Thoracic aorta (tissue), 2 donors: ENCODE results near the gene C9orf152. TPM values are rescaled to one million over a fixed set of nuclear protein-coding genes. Genes with fewer than 3 reads are reported as not detected.
"Not testable (repeated sequence)": the region's sequence is repeated elsewhere in the genome, so short reads cannot be mapped to it uniquely, and the experiment has no call there.

Source experiments
- ATAC-seq: fragments of 150-250 bp; one replicate; pipeline ENCODE4 v1.8.0; 2017; ENCODE audit warnings: low read depth; ENCODE audit not compliant: insufficient number of reproducible peaks, low FRiP score
- DNase-seq: peaks from one replicate; pipeline ENCODE4 v3.0.0-alpha.2; 2020; ENCODE audit warnings: low spot score
- H3K27ac ChIP-seq, 2 donors: fragments of 200-600 bp; sonication (generic); 1 replicate in 1 of 2; 2 replicates in 1 of 2; pipeline ENCODE4 v1.5.1; 2016; ENCODE audit warnings: mild to moderate bottlenecking in 2 of 2, moderate library complexity in 2 of 2
- H3K27me3 ChIP-seq: fragments of 200-600 bp; sonication (generic); replicated peaks from 2 replicates; pipeline ENCODE4 v1.6.0; 2016; ENCODE audit warnings: mild to moderate bottlenecking; ENCODE audit not compliant: insufficient read depth
- H3K36me3 ChIP-seq: fragments of 200-600 bp; sonication (generic); one replicate; pipeline ENCODE4 v1.5.1; 2016
- H3K4me1 ChIP-seq, 2 donors: fragments of 200-600 bp; sonication (generic); 1 replicate in 1 of 2; 2 replicates in 1 of 2; pipeline versions ENCODE4 v1.5.1 to v1.6.0; 2016; ENCODE audit warnings: low read depth in 2 of 2, mild to moderate bottlenecking in 1 of 2; ENCODE audit not compliant: control insufficient read depth in 1 of 2
- H3K4me3 ChIP-seq: fragments of 200-600 bp; sonication (generic); 2 replicates; pipeline ENCODE4 v1.5.1; 2016; ENCODE audit warnings: mild to moderate bottlenecking
- H3K9me3 ChIP-seq: fragments of 200-600 bp; sonication (generic); 2 replicates; pipeline ENCODE4 v1.5.1; 2016
- CTCF ChIP-seq: fragments of 200-600 bp; sonication (generic); IDR thresholded peaks from one replicate; pipeline ENCODE4 v1.5.1; 2019; ENCODE audit warnings: antibody characterized with exemption
- total RNA-seq, 2 donors: library from RNA; depleted of rRNA; stranded (reverse); fragments of >200 nt; gene quantifications; one replicate each; pipeline versions ENCODE4 v1.1.0 to v1.2.3, GENCODE V29; 2016

C9orf152 gene
- total RNA-seq, 2 donors from 2014 or later = 0.56 TPM; not detected in 1

DNA sequence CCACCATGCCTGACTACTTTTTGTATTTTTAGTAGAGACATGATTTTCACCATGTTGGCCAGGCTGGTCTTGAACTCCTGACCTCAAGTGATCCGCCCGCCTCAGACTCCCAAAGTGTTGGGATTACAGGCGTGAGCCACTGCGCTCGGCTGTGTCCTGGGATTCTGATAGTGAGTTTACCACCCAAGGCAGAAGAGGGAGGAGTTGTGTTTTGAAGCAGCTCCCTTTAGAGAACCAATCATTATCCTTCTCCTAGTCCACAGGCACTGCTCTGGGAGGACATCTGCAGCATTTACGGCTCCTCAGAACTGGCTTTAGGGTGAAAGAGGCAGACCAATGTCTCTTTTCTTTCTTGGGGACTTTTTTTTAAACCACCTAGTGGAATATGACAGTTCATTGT, 5.7 kb downstream of the C9orf152 start:
- no peak for DNase-seq
- ATAC-seq = no peak
- no peak for TF ChIP-seq CTCF
- Histone ChIP-seq H3K27me3 (no peaks in the 10 kb centered on the region), H3K4me3 (no peak overlapping the region), H3K9me3 (no peaks in the 10 kb centered on the region), H3K36me3 (no peaks in the 10 kb centered on the region), H3K4me1 (no peaks in the 10 kb centered on the region), H3K27ac (no peak overlapping the region)

GRCh38 chr9:110199643-110200042, 8.3 kb downstream of the C9orf152 start:
- Histone ChIP-seq H3K27ac (no peak overlapping the region), H3K9me3 (no peaks in the 10 kb centered on the region), H3K27me3 (no peaks in the 10 kb centered on the region), H3K4me3 (no peak overlapping the region), H3K4me1 (no peaks in the 10 kb centered on the region), H3K36me3 (no peaks in the 10 kb centered on the region)
- TF ChIP-seq CTCF = no peak
- no peak for DNase-seq
- ATAC-seq = no peak

DNA sequence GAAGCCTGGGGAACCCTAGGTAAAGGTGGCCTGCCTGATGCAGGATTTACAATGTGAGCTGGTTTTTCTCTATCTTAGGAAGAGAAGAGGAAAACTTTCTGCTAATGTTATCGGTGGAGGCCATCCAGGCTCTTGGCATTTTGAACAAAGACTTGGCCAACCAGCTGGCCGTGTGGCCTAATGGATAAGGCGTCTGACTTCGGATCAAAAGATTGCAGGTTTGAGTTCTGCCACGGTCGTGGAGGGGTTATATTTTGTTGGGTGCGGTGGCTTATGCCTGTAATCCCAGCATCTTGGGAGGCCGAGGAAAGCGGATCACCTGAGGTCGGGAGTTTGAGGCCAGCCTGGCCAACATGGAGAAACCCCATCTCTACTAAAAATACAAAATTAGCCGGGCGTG, 9.6 kb downstream of the C9orf152 start:
- Histone ChIP-seq H3K36me3 (no peaks in the 10 kb centered on the region), H3K4me3 (no peak overlapping the region), H3K27ac (no peak overlapping the region), H3K27me3 (no peaks in the 10 kb centered on the region), H3K9me3 (no peaks in the 10 kb centered on the region), H3K4me1 (peaks cover 0 to 4% of the 10 kb centered on the region in 2 donors)
- DNase-seq = no peak
- TF ChIP-seq CTCF = no peak
- ATAC-seq = no peak

DNA sequence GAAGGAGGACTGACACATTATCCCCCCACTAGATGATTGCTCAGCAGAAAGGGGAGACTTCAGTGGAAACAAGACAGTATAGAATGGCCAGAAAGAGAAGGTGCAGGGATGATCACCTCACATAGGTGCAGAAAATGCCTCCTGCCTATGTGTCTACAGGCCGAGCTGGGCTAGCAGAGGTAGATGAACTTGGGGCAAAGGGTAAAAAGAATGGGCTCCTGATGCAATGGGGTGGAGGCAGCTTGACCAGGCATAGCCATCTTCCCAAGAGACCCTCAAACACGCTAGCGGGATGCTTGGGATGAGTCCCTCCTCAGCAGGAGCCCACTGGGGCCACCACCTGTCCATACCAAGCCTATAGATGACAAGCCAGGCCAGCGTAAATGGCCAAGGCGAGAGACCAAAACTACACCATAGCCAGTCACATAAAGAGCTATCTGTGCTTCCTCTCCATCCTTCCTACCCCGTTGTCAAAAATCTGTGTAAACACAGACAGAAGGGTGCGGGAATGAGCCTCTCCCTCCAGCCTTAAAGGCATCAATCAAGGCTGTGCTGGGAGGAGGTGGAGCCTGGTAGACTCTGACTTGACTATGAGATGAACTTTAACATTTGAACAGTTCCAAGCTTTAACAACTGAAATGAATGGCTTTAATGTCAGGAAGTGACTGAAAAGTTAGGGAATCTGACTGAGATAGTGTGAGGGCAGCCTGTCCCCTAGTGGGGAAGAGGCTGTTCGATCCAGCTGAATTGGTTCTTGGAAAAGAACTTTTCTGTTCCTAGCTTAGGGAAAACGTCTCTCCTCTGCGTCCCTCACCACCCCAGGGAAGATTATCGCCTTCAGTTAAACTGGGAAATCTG, 10.4 kb downstream of the C9orf152 start:
- H3K9me3 ChIP-seq = no peaks in the 10 kb centered on the region
- no peaks in the 10 kb centered on the region for H3K27me3 ChIP-seq
- H3K4me1 ChIP-seq = peaks cover 0 to 12% of the 10 kb centered on the region in 2 donors
- H3K36me3 ChIP-seq = no peaks in the 10 kb centered on the region
- H3K4me3 ChIP-seq = no peak overlapping the region
- no peak overlapping the region for H3K27ac ChIP-seq
- no peak for DNase-seq
- no peak for ATAC-seq
- no peak for TF ChIP-seq CTCF

- not testable (repeated sequence) for DNase-seq, H3K36me3 ChIP-seq, H3K4me3 ChIP-seq, H3K9me3 ChIP-seq, H3K27me3 ChIP-seq, H3K27ac ChIP-seq, ATAC-seq
- peaks cover 3 to 16% of the 10 kb centered on the region in 2 donors for H3K4me1 ChIP-seq
Measured at GRCh38 chr9:110196084-110196499, 11.9 kb downstream of the C9orf152 start.
